Measurements from ENCODE around the gene SYNPO2. TPM values are rescaled to one million over a fixed set of nuclear protein-coding genes. Genes with fewer than 3 reads are reported as not detected.

The SYNPO2 gene
- total RNA-seq, 6 experiments from 2014 or later, result 2.7 to 11.2 (median 8.2) TPM

GRCh38 chr4:118957722-118958445, 69.2 kb downstream of the SYNPO2 start:
- Histone ChIP-seq H3K4me3 (no peak overlapping the region), H3K9me3 (no peaks in the 10 kb centered on the region), H3K27ac (no peak overlapping the region), H3K4me1 (no peaks in the 10 kb centered on the region), H3K27me3 (no peaks in the 10 kb centered on the region), H3K36me3 (no peaks in the 10 kb centered on the region)
- TF ChIP-seq POLR2A (IDR thresholded peaks at IDR 0.05) (no peak), CTCF (IDR thresholded peaks at IDR 0.05) (no peak)
- DNase-seq (no peak), ATAC-seq (no peak)
- intact Hi-C loops (cut with DNase I), result no loop called here
- 69% methylated on average over 9 of the region's 10 CpGs for WGBS (ENCODE audit: insufficient coverage, low coverage, low lambda C conversion rate, missing lambda C conversion rate)

GRCh38 chr4:118962540-118962939, 73.9 kb downstream of the SYNPO2 start:
- intact Hi-C loops (cut with DNase I), result no loop called here
- Histone ChIP-seq H3K27me3 (no peaks in the 10 kb centered on the region), H3K27ac (no peak overlapping the region), H3K4me3 (no peak overlapping the region), H3K4me1 (no peaks in the 10 kb centered on the region), H3K36me3 (no peaks in the 10 kb centered on the region), H3K9me3 (no peaks in the 10 kb centered on the region)
- ATAC-seq (no peak), DNase-seq (no peak)
- TF ChIP-seq POLR2A (IDR thresholded peaks at IDR 0.05) (no peak), CTCF (IDR thresholded peaks at IDR 0.05) (no peak)

- H3K27me3 ChIP-seq, result no peaks in the 10 kb centered on the region
- TF ChIP-seq CTCF (IDR thresholded peaks at IDR 0.05) (no peak), POLR2A (IDR thresholded peaks at IDR 0.05) (no peak)
- H3K27ac ChIP-seq, result no peak overlapping the region
- DNase-seq, result no peak
- intact Hi-C loops (cut with DNase I), result no loop called here
- H3K4me3 ChIP-seq, result no peak overlapping the region
- H3K4me1 ChIP-seq, result peaks cover 0 to 9% (median 2%) of the 10 kb centered on the region in 4 donors
- ATAC-seq, result peak in 3 of 4 donors; percentile 27 to 35 (median 35)
- no peaks in the 10 kb centered on the region for H3K9me3 ChIP-seq
- no peaks in the 10 kb centered on the region for H3K36me3 ChIP-seq
- 49% methylated on average over 3 of the region's 3 CpGs for WGBS (ENCODE audit: insufficient coverage, low coverage, low lambda C conversion rate, missing lambda C conversion rate)
Observed at GRCh38 chr4:118964891-118965411, 76.3 kb downstream of the SYNPO2 start.

- Histone ChIP-seq H3K9me3 (no peaks in the 10 kb centered on the region), H3K36me3 (no peaks in the 10 kb centered on the region), H3K4me1 (peaks cover 0 to 9% (median 2%) of the 10 kb centered on the region in 4 donors), H3K27ac (peak overlapping the region in 2 of 3 donors; percentile 10 to 24), H3K27me3 (no peaks in the 10 kb centered on the region), H3K4me3 (no peak overlapping the region)
- ATAC-seq (no peak), DNase-seq (no peak)
- intact Hi-C loops (cut with DNase I), result no loop called here
- 82% methylated on average over 2 of the region's 2 CpGs for WGBS (ENCODE audit: insufficient coverage, low coverage, low lambda C conversion rate, missing lambda C conversion rate)
- TF ChIP-seq POLR2A (IDR thresholded peaks at IDR 0.05), result no peak
- TF ChIP-seq CTCF (IDR thresholded peaks at IDR 0.05), result no peak
Observed at GRCh38 chr4:118967393-118967792, 78.7 kb downstream of the SYNPO2 start.
